ENCODE measurements around the gene FAM177B.

Gene FAM177B

DNA sequence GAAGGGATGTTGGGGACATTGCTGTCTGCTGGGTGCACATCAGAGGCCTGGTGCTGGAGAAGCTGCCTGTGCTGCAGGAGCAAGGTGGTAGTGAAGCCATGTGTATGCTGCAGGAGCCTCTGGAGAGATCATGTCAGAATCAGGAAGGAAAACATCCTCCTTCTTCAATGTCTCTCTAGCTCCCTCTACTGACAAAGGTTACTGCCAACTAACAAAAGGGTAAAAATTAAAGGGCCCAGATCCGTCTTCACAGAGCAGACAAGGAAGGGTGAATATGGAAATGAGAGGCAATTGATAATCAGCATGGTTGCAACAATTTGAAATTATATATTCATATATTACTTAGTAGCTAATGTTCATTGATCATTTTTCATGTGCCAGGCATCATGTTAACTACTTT is 32.2 kb downstream of the FAM177B start:
- Histone ChIP-seq H3K4me1 (ENCODE audit: insufficient read depth, low read length) (peaks cover 53% of the 10 kb centered on the region), H3K9me3 (ENCODE audit: insufficient read depth, low read length, severe bottlenecking) (peaks cover 6% of the 10 kb centered on the region), H4K20me1 (ENCODE audit: insufficient read depth, low read length) (no peaks in the 10 kb centered on the region), H3K4me2 (ENCODE audit: insufficient read depth, low read length) (no peak overlapping the region), H2AFZ (ENCODE audit: low read depth, low read length) (no peak overlapping the region), H3K79me2 (ENCODE audit: insufficient read depth, low read length) (no peaks in the 10 kb centered on the region), H3K9ac (ENCODE audit: low read depth, low read length) (no peak overlapping the region), H3K27me3 (ENCODE audit: insufficient read depth, low read length, poor library complexity) (no peaks in the 10 kb centered on the region), H3K36me3 (ENCODE audit: insufficient read depth, low read length) (no peaks in the 10 kb centered on the region), H3K27ac (ENCODE audit: low read length) (no peak overlapping the region), H3K4me3 (ENCODE audit: low read depth in 1 of 2, low read length in 2 of 2) (no peak overlapping the region)
- TF ChIP-seq CTCF (IDR thresholded peaks at IDR 0.05; ENCODE audit: borderline replicate concordance, extremely low read depth, low read length, poor library complexity, severe bottlenecking), result peak; percentile 49
- TF ChIP-seq EZH2 (IDR thresholded peaks at IDR 0.05; ENCODE audit: borderline replicate concordance, low read depth, low read length, severe bottlenecking), result no peak
- DNase-seq (no peak), ATAC-seq (ENCODE audit: insufficient read depth, low read depth) (no peak)

GRCh38 chr1:222769971-222770620 is 33.1 kb downstream of the FAM177B start:
- Histone ChIP-seq H3K4me3 (ENCODE audit: low read depth in 1 of 2, low read length in 2 of 2) (no peak overlapping the region), H3K27me3 (ENCODE audit: insufficient read depth, low read length, poor library complexity) (no peaks in the 10 kb centered on the region), H3K9me3 (ENCODE audit: insufficient read depth, low read length, severe bottlenecking) (peaks cover 6% of the 10 kb centered on the region), H3K4me1 (ENCODE audit: insufficient read depth, low read length) (peaks cover 53% of the 10 kb centered on the region), H3K4me2 (ENCODE audit: insufficient read depth, low read length) (no peak overlapping the region), H3K36me3 (ENCODE audit: insufficient read depth, low read length) (no peaks in the 10 kb centered on the region), H3K9ac (ENCODE audit: low read depth, low read length) (no peak overlapping the region), H3K79me2 (ENCODE audit: insufficient read depth, low read length) (no peaks in the 10 kb centered on the region), H2AFZ (ENCODE audit: low read depth, low read length) (no peak overlapping the region), H4K20me1 (ENCODE audit: insufficient read depth, low read length) (no peaks in the 10 kb centered on the region), H3K27ac (ENCODE audit: low read length) (no peak overlapping the region)
- TF ChIP-seq EZH2 (IDR thresholded peaks at IDR 0.05; ENCODE audit: borderline replicate concordance, low read depth, low read length, severe bottlenecking) (no peak), CTCF (IDR thresholded peaks at IDR 0.05; ENCODE audit: borderline replicate concordance, extremely low read depth, low read length, poor library complexity, severe bottlenecking) (no peak)
- no peak for DNase-seq
- no peak for ATAC-seq (ENCODE audit: insufficient read depth, low read depth)

DNA sequence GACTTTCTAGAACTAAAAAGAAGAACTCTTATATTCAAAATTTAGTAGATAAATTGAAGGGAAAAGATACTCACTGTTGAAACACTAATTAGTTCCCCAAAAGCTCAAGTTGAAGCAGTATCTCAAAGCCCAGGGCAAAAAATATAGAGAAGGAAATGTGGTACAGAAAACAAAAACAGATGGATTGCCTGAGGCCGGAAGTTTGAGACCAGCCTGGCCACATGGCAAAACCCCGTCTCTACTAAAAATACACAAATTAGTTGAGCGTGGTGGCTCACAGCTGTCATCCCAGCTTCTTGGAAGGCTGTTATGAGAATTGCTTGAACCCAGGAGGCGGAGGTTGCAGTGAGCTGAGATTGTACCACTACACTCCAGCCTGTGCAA is 36.0 kb downstream of the FAM177B start:
- Histone ChIP-seq H3K27ac (ENCODE audit: low read length) (peak overlapping the region; percentile 89), H2AFZ (ENCODE audit: low read depth, low read length) (peak overlapping the region; percentile 68), H3K27me3 (ENCODE audit: insufficient read depth, low read length, poor library complexity) (no peaks in the 10 kb centered on the region), H4K20me1 (ENCODE audit: insufficient read depth, low read length) (no peaks in the 10 kb centered on the region), H3K4me2 (ENCODE audit: insufficient read depth, low read length) (peak overlapping the region; percentile 62), H3K4me1 (ENCODE audit: insufficient read depth, low read length) (peaks cover 31% of the 10 kb centered on the region), H3K9me3 (ENCODE audit: insufficient read depth, low read length, severe bottlenecking) (peaks cover 6% of the 10 kb centered on the region), H3K36me3 (ENCODE audit: insufficient read depth, low read length) (no peaks in the 10 kb centered on the region), H3K4me3 (ENCODE audit: low read depth in 1 of 2, low read length in 2 of 2) (peak overlapping the region; percentile 6 to 47; a peak in 3 of 4 replicates), H3K79me2 (ENCODE audit: insufficient read depth, low read length) (no peaks in the 10 kb centered on the region), H3K9ac (ENCODE audit: low read depth, low read length) (peak overlapping the region; percentile 51)
- ATAC-seq (ENCODE audit: insufficient read depth, low read depth) (peak; percentile 87), DNase-seq (peak; percentile 74)
- TF ChIP-seq CTCF (IDR thresholded peaks at IDR 0.05; ENCODE audit: borderline replicate concordance, extremely low read depth, low read length, poor library complexity, severe bottlenecking) (no peak), EZH2 (IDR thresholded peaks at IDR 0.05; ENCODE audit: borderline replicate concordance, low read depth, low read length, severe bottlenecking) (no peak)
